ENCODE results near the gene RNASEH1. TPM values are rescaled to one million over a fixed set of nuclear protein-coding genes. Genes with fewer than 3 reads are reported as not detected.
A peak's percentile ranks its signal among the peaks of the same experiment; 100 is the strongest.

Gene RNASEH1
- total and polyA plus RNA-seq, 2 of the 13 experiments (the other 11 are each of a cell fraction or from before 2014, with no cell fraction given) = 14.5 to 57.4 TPM

DNA sequence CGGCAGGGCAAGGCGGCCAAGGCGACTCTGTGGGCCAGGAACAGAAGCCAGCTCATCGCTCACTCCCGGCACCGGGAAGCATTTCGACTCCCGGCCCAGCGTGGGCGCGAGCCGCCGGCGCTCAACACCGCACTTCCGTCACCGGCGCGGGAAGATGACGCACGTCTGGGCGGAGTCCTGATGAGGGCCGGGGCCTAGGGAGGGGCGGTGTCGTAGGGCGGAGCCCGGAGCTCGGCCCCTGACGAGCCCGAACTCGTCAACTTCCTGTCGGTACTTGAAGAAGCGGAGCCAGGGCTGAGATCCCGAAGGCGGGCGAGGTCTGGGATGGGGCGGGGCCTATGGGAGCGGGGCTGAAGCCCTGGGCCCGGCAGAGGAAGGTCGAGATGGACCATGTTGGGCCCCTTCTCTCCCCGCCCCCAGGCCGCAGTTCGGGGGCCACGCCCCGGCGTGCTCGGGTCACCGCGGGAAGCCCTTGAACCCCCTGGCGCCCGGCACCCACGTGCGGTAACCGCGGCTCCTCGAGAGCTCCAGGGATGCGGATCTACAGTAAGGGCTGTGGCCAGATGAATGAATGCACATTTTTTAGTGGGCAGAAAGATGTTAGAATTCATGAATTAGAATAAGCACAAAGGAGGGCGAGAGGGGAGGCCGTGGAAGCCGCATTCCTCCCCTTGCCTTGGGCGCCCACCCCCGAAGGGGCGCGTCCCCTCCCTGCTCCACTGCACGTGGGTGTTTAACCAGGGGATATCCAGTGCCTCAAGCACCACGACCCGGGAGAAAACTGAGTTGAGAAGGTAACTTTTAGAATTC lies at the start of gene RNASEH1 (continued):
- TF ChIP-seq, protein P1, sequence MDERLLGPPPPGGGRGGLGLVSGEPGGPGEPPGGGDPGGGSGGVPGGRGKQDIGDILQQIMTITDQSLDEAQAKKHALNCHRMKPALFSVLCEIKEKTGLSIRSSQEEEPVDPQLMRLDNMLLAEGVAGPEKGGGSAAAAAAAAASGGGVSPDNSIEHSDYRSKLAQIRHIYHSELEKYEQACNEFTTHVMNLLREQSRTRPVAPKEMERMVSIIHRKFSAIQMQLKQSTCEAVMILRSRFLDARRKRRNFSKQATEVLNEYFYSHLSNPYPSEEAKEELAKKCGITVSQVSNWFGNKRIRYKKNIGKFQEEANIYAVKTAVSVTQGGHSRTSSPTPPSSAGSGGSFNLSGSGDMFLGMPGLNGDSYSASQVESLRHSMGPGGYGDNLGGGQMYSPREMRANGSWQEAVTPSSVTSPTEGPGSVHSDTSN (CRISPR knock-in tag; IDR thresholded peaks at IDR 0.05) = peak; percentile 47; the same call in 1 of the 2 replicates
- TF ChIP-seq, protein P2, sequence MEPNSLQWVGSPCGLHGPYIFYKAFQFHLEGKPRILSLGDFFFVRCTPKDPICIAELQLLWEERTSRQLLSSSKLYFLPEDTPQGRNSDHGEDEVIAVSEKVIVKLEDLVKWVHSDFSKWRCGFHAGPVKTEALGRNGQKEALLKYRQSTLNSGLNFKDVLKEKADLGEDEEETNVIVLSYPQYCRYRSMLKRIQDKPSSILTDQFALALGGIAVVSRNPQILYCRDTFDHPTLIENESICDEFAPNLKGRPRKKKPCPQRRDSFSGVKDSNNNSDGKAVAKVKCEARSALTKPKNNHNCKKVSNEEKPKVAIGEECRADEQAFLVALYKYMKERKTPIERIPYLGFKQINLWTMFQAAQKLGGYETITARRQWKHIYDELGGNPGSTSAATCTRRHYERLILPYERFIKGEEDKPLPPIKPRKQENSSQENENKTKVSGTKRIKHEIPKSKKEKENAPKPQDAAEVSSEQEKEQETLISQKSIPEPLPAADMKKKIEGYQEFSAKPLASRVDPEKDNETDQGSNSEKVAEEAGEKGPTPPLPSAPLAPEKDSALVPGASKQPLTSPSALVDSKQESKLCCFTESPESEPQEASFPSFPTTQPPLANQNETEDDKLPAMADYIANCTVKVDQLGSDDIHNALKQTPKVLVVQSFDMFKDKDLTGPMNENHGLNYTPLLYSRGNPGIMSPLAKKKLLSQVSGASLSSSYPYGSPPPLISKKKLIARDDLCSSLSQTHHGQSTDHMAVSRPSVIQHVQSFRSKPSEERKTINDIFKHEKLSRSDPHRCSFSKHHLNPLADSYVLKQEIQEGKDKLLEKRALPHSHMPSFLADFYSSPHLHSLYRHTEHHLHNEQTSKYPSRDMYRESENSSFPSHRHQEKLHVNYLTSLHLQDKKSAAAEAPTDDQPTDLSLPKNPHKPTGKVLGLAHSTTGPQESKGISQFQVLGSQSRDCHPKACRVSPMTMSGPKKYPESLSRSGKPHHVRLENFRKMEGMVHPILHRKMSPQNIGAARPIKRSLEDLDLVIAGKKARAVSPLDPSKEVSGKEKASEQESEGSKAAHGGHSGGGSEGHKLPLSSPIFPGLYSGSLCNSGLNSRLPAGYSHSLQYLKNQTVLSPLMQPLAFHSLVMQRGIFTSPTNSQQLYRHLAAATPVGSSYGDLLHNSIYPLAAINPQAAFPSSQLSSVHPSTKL (CRISPR knock-in tag; IDR thresholded peaks at IDR 0.05) = peak; percentile 70
- TF ChIP-seq, protein P3, sequence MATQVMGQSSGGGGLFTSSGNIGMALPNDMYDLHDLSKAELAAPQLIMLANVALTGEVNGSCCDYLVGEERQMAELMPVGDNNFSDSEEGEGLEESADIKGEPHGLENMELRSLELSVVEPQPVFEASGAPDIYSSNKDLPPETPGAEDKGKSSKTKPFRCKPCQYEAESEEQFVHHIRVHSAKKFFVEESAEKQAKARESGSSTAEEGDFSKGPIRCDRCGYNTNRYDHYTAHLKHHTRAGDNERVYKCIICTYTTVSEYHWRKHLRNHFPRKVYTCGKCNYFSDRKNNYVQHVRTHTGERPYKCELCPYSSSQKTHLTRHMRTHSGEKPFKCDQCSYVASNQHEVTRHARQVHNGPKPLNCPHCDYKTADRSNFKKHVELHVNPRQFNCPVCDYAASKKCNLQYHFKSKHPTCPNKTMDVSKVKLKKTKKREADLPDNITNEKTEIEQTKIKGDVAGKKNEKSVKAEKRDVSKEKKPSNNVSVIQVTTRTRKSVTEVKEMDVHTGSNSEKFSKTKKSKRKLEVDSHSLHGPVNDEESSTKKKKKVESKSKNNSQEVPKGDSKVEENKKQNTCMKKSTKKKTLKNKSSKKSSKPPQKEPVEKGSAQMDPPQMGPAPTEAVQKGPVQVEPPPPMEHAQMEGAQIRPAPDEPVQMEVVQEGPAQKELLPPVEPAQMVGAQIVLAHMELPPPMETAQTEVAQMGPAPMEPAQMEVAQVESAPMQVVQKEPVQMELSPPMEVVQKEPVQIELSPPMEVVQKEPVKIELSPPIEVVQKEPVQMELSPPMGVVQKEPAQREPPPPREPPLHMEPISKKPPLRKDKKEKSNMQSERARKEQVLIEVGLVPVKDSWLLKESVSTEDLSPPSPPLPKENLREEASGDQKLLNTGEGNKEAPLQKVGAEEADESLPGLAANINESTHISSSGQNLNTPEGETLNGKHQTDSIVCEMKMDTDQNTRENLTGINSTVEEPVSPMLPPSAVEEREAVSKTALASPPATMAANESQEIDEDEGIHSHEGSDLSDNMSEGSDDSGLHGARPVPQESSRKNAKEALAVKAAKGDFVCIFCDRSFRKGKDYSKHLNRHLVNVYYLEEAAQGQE (IDR thresholded peaks at IDR 0.05; ENCODE audit: borderline replicate concordance in 1 of 2, low read depth in 1 of 2, low read length in 2 of 2) = 0 out of 4 replicates have a peak, but pooled peaks of 1 of the 2 experiments have one; percentile 16
- TF ChIP-seq IRF2 (CRISPR knock-in tag; IDR thresholded peaks at IDR 0.05) = peak; percentile 89
- no peak for TF ChIP-seq MLLT10 (CRISPR knock-in tag; IDR thresholded peaks at IDR 0.05)
- no peak for TF ChIP-seq RFXANK (CRISPR knock-in tag; IDR thresholded peaks at IDR 0.05)
- no peak for TF ChIP-seq NFRKB (IDR thresholded peaks at IDR 0.05)
- TF ChIP-seq ZNF383 (CRISPR knock-in tag; IDR thresholded peaks at IDR 0.05; ENCODE audit: borderline replicate concordance) = 0 out of 2 replicates have a peak, but pooled peaks have one; percentile 27
- peak; percentile 73 for TF ChIP-seq BRCA1 (CRISPR knock-in tag; IDR thresholded peaks at IDR 0.05)
- TF ChIP-seq EHMT2 (IDR thresholded peaks at IDR 0.05; ENCODE audit: borderline replicate concordance, low read depth, low read length) = no peak
- TF ChIP-seq ZNF207 (IDR thresholded peaks at IDR 0.05; ENCODE audit: borderline replicate concordance) = no peak
- 0 out of 2 replicates have a peak, but pooled peaks have one; percentile 25 for TF ChIP-seq ZNF83 (CRISPR knock-in tag; IDR thresholded peaks at IDR 0.05; ENCODE audit: borderline replicate concordance)
- TF ChIP-seq ZNF24 (IDR thresholded peaks at IDR 0.05) = peak; percentile 79; the same call in 1 of the 2 replicates
- TF ChIP-seq, protein P4, sequence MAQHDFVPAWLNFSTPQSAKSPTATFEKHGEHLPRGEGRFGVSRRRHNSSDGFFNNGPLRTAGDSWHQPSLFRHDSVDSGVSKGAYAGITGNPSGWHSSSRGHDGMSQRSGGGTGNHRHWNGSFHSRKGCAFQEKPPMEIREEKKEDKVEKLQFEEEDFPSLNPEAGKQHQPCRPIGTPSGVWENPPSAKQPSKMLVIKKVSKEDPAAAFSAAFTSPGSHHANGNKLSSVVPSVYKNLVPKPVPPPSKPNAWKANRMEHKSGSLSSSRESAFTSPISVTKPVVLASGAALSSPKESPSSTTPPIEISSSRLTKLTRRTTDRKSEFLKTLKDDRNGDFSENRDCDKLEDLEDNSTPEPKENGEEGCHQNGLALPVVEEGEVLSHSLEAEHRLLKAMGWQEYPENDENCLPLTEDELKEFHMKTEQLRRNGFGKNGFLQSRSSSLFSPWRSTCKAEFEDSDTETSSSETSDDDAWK (CRISPR knock-in tag; IDR thresholded peaks at IDR 0.05) = no peak
- TF ChIP-seq PCBP1 (IDR thresholded peaks at IDR 0.05; ENCODE audit: borderline replicate concordance, low read depth, low read length) = peak; percentile 80; the same call in 1 of the 2 replicates

All from HepG2 (cell line).